Forelimb muscle (tissue), 1 donor: Measurements from ENCODE around the gene RCOR3. TPM values are rescaled to one million over a fixed set of nuclear protein-coding genes. Genes with fewer than 3 reads are reported as not detected.

ENCODE experiments used
- polyA plus RNA-seq: library from polyadenylated mRNA; unstranded; fragments of 120-200 nt; gene quantifications from one replicate; pipeline ENCODE4 v1.2.1, GENCODE V29; 2013; ENCODE audit not compliant: insufficient read length

RCOR3 gene
- polyA plus RNA-seq, 1 donor, result 56.5 TPM

Other genes starting within 250 kb of the RCOR3 start
- 0.13 TPM for gene KCNH1, start 125.2 kb upstream of the RCOR3 start, polyA plus RNA-seq
- gene TRAF5, start 67.5 kb downstream of the RCOR3 start, polyA plus RNA-seq, result 24.4 TPM
- 1.5 TPM for gene RD3, start 232.8 kb downstream of the RCOR3 start, polyA plus RNA-seq